GM23248 (cell line): ENCODE results near the gene CMPK2. TPM values are rescaled to one million over a fixed set of nuclear protein-coding genes. Genes with fewer than 3 reads are reported as not detected.
A peak's percentile ranks its signal among the peaks of the same experiment; 100 is the strongest.
"Not testable (repeated sequence)": the region's sequence is repeated elsewhere in the genome, so short reads cannot be mapped to it uniquely, and the experiment has no call there.

Source experiments
- DNase-seq: peaks from one replicate; pipeline ENCODE4 v3.0.0-alpha.2; 2015
- H2AFZ ChIP-seq: fragments of 200-600 bp; sonication (generic); 2 replicates; pipeline ENCODE4 v1.6.1; 2016; ENCODE audit warnings: antibody characterized with exemption
- H3F3A ChIP-seq: fragments of 200-600 bp; sonication (generic); 2 replicates; pipeline ENCODE4 v1.6.1; 2016; ENCODE audit warnings: mild to moderate bottlenecking, antibody characterized with exemption, mixed run types; ENCODE audit not compliant: insufficient read depth
- H3K27ac ChIP-seq: fragments of 200-600 bp; sonication (generic); 2 replicates; pipeline ENCODE4 v1.5.1; 2016; ENCODE audit warnings: mild to moderate bottlenecking
- H3K27me3 ChIP-seq: fragments of 200-600 bp; sonication (generic); replicated peaks from 2 replicates; pipeline ENCODE4 v1.6.1; 2016; ENCODE audit warnings: mild to moderate bottlenecking; ENCODE audit not compliant: insufficient read depth
- H3K36me3 ChIP-seq: fragments of 200-600 bp; sonication (generic); 2 replicates; pipeline ENCODE4 v1.6.1; 2016; ENCODE audit warnings: low read depth, mild to moderate bottlenecking
- H3K4me1 ChIP-seq: fragments of 200-600 bp; sonication (generic); 2 replicates; pipeline ENCODE4 v1.6.1; 2016; ENCODE audit warnings: mild to moderate bottlenecking; ENCODE audit not compliant: insufficient read depth
- H3K4me2 ChIP-seq: fragments of 200-600 bp; sonication (generic); one replicate; pipeline ENCODE4 v1.6.1; 2016; ENCODE audit warnings: mild to moderate bottlenecking; ENCODE audit not compliant: unreplicated experiment
- H3K4me3 ChIP-seq: fragments of 200-600 bp; sonication (generic); 2 replicates; pipeline ENCODE4 v1.5.1; 2016; ENCODE audit warnings: mild to moderate bottlenecking
- H3K79me2 ChIP-seq: fragments of 200-600 bp; sonication (generic); 2 replicates; pipeline ENCODE4 v1.6.1; 2016; ENCODE audit warnings: mild to moderate bottlenecking; ENCODE audit not compliant: insufficient read depth
- H3K9ac ChIP-seq: fragments of 200-600 bp; sonication (generic); 2 replicates; pipeline ENCODE4 v1.6.1; 2016; ENCODE audit warnings: mild to moderate bottlenecking
- H3K9me2 ChIP-seq: fragments of 200-600 bp; sonication (generic); 2 replicates; pipeline ENCODE4 v1.6.1; 2016; ENCODE audit warnings: mixed run types, mild to moderate bottlenecking, moderate library complexity; ENCODE audit not compliant: insufficient read depth
- H3K9me3 ChIP-seq: fragments of 200-600 bp; sonication (generic); one replicate; pipeline ENCODE4 v1.6.1; 2017; ENCODE audit warnings: low read depth
- H4K20me1 ChIP-seq: fragments of 200-600 bp; sonication (generic); 2 replicates; pipeline ENCODE4 v1.6.0; 2016; ENCODE audit not compliant: insufficient read depth
- EZH2 ChIP-seq: fragments of 200-600 bp; sonication (generic); IDR thresholded peaks from 2 replicates; pipeline ENCODE4 v1.6.1; 2018; ENCODE audit warnings: antibody characterized with exemption, mild to moderate bottlenecking; ENCODE audit not compliant: insufficient read depth, poor library complexity, severe bottlenecking
- EZH2phosphoT487 ChIP-seq: fragments of 200-600 bp; sonication (generic); IDR thresholded peaks from 2 replicates; pipeline ENCODE4 v1.6.1; 2018; ENCODE audit warnings: antibody characterized with exemption, moderate library complexity, mild to moderate bottlenecking, low read depth; ENCODE audit not compliant: insufficient read depth
- WGBS, 2 experiments: methylation state at CpG; one replicate each; pipeline ENCODE4 v1.1.6; 2015 to 2017; ENCODE audit warnings: low lambda C conversion rate in 2 of 2, low coverage in 1 of 2; ENCODE audit errors: missing lambda C conversion rate in 2 of 2; 5-methylcytosine and 5-hydroxymethylcytosine counted together
- in situ Hi-C: fragments of 300-500 bp; cut with MboI; formaldehyde crosslinking; loops from 2 replicates; pipeline ENCODE4 v1.15.0; 2020
- polyA plus RNA-seq: library from polyadenylated mRNA; unstranded; fragments of >200 nt; fragmentation: Nextera tagmentation; extraction: Ambion mirVana; gene quantifications from 2 replicates; pipeline ENCODE4 v1.2.1, GENCODE V29; 2016
- total RNA-seq: library from RNA; depleted of rRNA; stranded (reverse); fragments of >200 nt; shearing (Covaris generic); gene quantifications from 2 replicates; pipeline ENCODE4 v1.2.3, GENCODE V29; 2014

The CMPK2 gene
- total and polyA plus RNA-seq, 2 experiments from 2014 or later, result 0.11 TPM; not detected in 1

DNA sequence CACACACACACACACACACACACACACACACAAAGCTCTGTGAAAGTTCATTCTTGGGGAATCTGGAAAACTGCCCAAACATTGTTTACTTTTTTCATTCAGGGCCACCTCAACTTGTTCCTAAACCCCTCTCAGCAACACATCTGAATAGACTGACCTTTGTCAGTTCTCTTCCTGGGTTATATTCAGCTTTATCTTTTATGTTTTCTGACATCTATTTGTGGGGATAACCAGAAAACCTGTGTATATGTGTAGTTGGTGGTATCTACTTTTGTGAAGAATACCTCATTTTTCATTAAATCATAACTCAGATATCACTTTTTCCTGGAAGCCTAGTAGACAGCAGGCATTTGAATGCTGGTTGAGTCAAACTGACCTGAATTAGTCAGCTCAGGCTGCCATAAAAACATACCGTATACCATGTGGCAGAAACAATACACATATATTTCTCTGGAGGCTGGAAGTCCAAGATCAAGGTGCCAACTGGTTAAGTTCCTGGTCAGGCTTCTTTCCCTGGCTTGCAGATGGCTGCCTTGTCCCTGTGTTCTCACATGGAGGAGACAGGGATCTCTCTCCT lies 40.5 kb upstream of the CMPK2 start:
- H3K36me3 ChIP-seq, result no peaks in the 10 kb centered on the region
- no peak for DNase-seq

DNA sequence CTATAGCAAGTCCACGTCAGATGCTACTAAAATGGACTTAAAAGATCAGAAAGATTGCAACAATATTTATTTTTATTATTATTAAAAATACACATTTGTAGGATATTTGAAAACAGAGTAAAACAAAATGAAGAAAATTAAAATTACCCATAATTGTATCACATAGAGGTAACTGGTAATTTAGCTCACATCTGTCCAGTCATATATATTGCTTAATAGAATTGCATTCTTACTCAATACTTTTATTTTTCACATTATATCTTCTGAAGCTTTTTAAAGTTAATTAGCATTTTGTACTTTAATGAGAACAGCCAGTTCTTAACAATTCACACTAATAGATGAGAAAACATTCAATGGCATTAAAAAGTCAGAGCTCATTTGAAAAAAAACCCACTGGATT lies 40.0 kb upstream of the CMPK2 start:
- 84 to 90% methylated on average over 1 of the region's 1 CpG for WGBS, 2 experiments
- in situ Hi-C loops, result loop anchor here (10.0 kb wide), 1 partner anchor 119 kb away; no protein-coding TSS in a partner anchor

More for the DNA sequence above, 40.5 kb upstream of the CMPK2 start:
- Histone ChIP-seq H4K20me1 (no peaks in the 10 kb centered on the region), H3K4me3 (no peak overlapping the region), H3K9me3 (no peaks in the 10 kb centered on the region), H3K79me2 (no peaks in the 10 kb centered on the region), H3K9ac (no peak overlapping the region), H3K4me1 (no peaks in the 10 kb centered on the region), H3K27me3 (peaks cover 26% of the 10 kb centered on the region), H3K27ac (no peak overlapping the region), H2AFZ (no peak overlapping the region), H3K9me2 (no peaks in the 10 kb centered on the region), H3K4me2 (no peak overlapping the region), H3F3A (no peaks in the 10 kb centered on the region)
- 85 to 89% methylated on average over 1 of the region's 1 CpG for WGBS, 2 experiments
- TF ChIP-seq EZH2 (no peak), EZH2phosphoT487 (no peak)
- in situ Hi-C loops, result loop anchor here (10.0 kb wide), 1 partner anchor 119 kb away; no protein-coding TSS in a partner anchor

DNA sequence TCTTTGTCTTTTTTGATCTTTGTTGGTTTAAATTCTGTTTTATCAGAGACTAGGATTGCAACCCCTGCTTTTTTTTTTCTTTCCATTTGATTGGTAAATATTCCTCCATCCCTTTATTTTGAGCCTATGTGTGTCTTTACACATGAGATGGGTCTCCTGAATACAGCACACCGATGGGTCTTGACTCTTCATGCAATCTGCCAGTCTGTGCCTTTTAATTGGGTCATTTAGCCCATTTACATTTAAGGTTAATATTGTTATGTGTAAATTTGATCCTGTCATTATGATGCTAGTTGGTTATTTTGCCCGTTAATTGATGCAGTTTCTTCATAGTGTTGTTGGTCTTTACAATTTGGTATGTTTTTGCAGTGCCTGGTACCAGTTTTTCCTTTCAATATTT lies 36.9 kb upstream of the CMPK2 start:
- not testable (repeated sequence) for H3K79me2 ChIP-seq, H4K20me1 ChIP-seq, H3K4me2 ChIP-seq, H3K4me3 ChIP-seq, H2AFZ ChIP-seq, H3K9me2 ChIP-seq, H3K4me1 ChIP-seq, H3K36me3 ChIP-seq, DNase-seq, H3F3A ChIP-seq, H3K9ac ChIP-seq, H3K9me3 ChIP-seq, H3K27ac ChIP-seq, H3K27me3 ChIP-seq
- in situ Hi-C loops, result loop anchor here (10.0 kb wide), 1 partner anchor 122 kb away; no protein-coding TSS in a partner anchor
- 58 to 63% methylated on average over 2 of the region's 2 CpGs for WGBS, 2 experiments

More for the DNA sequence above, 40.0 kb upstream of the CMPK2 start:
- H4K20me1 ChIP-seq, result no peaks in the 10 kb centered on the region
- H3K9me2 ChIP-seq, result no peaks in the 10 kb centered on the region
- TF ChIP-seq EZH2phosphoT487 (no peak), EZH2 (no peak)
- H3K9me3 ChIP-seq, result no peaks in the 10 kb centered on the region
- H3K36me3 ChIP-seq, result no peaks in the 10 kb centered on the region
- H2AFZ ChIP-seq, result no peak overlapping the region
- no peaks in the 10 kb centered on the region for H3K79me2 ChIP-seq
- H3F3A ChIP-seq, result no peaks in the 10 kb centered on the region
- H3K27me3 ChIP-seq, result peaks cover 26% of the 10 kb centered on the region
- no peak overlapping the region for H3K4me2 ChIP-seq
- no peak overlapping the region for H3K4me3 ChIP-seq
- H3K27ac ChIP-seq, result no peak overlapping the region
- no peaks in the 10 kb centered on the region for H3K4me1 ChIP-seq
- no peak overlapping the region for H3K9ac ChIP-seq
- no peak for DNase-seq

DNA sequence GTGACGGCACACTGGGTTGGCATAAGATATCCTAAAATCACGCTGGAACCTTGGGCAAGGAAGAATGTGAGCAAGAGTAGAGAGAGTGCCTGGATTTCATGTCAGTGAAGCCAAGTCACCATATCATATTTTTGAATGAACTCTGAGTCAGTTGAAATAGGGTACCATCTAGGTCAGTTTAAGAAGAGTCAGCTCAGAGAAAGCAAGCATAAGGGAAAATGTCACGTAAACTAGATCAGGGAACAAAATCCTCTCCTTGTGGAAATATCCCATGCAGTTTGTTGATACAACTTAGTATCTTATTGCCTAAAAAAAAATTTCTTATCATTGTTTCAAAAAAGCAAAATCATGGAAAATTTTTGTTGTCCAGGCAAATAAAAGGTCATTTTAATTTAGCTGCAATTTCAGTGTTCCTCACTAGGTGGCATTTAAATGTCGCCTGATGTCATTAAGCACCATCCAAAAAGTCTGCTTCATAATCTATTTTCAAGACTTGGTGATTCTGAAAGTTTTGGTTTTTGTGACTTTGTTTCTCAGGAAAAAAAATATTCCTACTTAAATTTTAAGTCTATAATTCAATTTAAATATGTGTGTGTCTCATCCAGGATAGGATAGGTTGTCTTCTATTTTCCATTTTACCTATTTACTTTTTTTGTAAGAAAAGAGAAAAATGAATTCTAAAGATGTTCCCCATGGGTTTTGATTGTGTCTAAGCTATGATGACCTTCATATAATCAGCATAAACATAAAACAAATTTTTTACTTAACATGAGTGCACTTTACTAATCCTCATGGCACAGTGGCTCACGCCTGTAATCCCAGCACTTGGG lies 31.4 kb upstream of the CMPK2 start:
- Histone ChIP-seq H3K79me2 (no peaks in the 10 kb centered on the region), H3K9me3 (no peaks in the 10 kb centered on the region), H2AFZ (no peak overlapping the region), H3K9ac (no peak overlapping the region), H3K4me2 (no peak overlapping the region), H3K9me2 (no peaks in the 10 kb centered on the region), H3K4me1 (no peaks in the 10 kb centered on the region), H3F3A (no peaks in the 10 kb centered on the region), H3K27me3 (peaks cover 9% of the 10 kb centered on the region; the same call in 1 of the 2 replicates), H4K20me1 (no peaks in the 10 kb centered on the region), H3K4me3 (no peak overlapping the region), H3K36me3 (no peaks in the 10 kb centered on the region), H3K27ac (no peak overlapping the region)
- in situ Hi-C loops, result no loop called here
- WGBS, 2 experiments, result 51 to 52% methylated on average over 5 of the region's 5 CpGs
- no peak for TF ChIP-seq EZH2
- no peak for TF ChIP-seq EZH2phosphoT487
- DNase-seq, result peak; percentile 59
